Heart left ventricle (tissue), 13 donors: Measurements from ENCODE around the gene MGAT4B.

Source experiments
- CTCF ChIP-seq, 12 donors: fragments of 200-600 bp; sonication (generic) in 4 of 12; IDR thresholded peaks; one replicate each; pipeline versions ENCODE4 v1.5.0 to v1.8.0; 2018 to 2022; ENCODE audit warnings: antibody characterized with exemption in 12 of 12, mild to moderate bottlenecking in 5 of 12
- POLR2A ChIP-seq, 2 donors: fragments of 450-650 bp; IDR thresholded peaks; one replicate each; pipeline ENCODE4 v1.6.1; 2017; ENCODE audit warnings: antibody characterized with exemption in 2 of 2, mild to moderate bottlenecking in 2 of 2, moderate library complexity in 2 of 2
- donor health status: ischemic (EF 13 %, LVEDD 7.1; RV severe dilation, severe dysfunction).
- donor health status: DM: no; HTN: yes; CAD: no.
- donor health status: DM: no; HTN: no; CAD: no.
- donor health status: ischemic (EF 25% LVEDD 6.9; RV normal size, moderate dysfunction).
- donor health status: ischemic (EF 25% LVEDD 5.7; RV mildly dilated, moderate dysfunction).
- donor health status: ischemic (EF 35%, LVEDD 5.7; RV mildly dilated, moderate dysfunction).
- donor health status: nonischemic (EF 11% LVEDD 7.7; RV severe dilation, severe dysfunction).
- donor health status: DM: yes; HTN: yes; CAD: no.
- donor health status: PGD.
- donor health status: ischemic (EF 29% LVEDD 5.4; RV normal size, mild dysfunction).
- donor health status: nonischemic (EF 23%, LVEDD 6.1; RV moderate dilation, normal function).

GRCh38 chr5:179771311-179771895 lies 35.3 kb downstream of the MGAT4B start:
- TF ChIP-seq CTCF (IDR thresholded peaks at IDR 0.05) = no peak
- TF ChIP-seq POLR2A (IDR thresholded peaks at IDR 0.05) = no peak
